Measurements from ENCODE around the gene FUT2. TPM values are rescaled to one million over a fixed set of nuclear protein-coding genes. Genes with fewer than 3 reads are reported as not detected.

The FUT2 gene
- total RNA-seq, 1 experiment from 2014 or later, result 12.5 TPM

DNA sequence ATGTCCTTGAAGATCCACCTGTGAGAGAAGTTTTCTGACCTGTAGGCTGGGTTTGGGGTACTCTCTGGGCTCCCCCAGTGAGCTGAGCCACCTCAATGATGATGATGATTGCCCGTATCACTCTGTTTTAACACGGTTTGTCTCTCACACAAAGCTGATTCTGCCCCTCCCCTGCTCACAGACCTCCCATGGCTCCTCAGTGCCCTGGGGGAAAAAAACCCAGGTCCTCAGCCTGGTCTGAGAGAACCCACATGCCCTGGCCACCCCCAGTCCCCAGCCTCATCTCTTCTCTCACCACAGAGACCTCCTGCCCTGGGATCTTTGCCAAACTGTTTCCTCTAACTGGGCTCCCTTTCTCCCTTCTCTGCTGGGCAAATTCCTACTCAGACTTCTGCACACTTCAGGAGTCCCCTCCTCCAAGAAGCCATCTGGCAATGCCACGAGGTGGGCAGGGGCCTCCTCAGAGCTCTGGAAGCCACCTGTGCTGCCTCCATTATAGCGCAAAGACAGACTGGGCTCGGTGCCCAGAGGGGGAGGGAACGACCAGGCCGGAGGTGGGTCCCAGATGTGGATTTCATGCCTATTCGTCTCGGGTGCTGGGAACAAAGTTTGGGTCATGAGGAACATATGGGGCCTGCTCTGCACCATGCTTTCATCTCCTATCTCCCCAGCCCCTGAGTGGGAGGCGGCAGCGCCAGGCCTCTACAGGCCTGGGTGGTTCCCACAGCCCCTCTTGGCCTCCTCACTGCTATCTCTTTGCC lies 41.3 kb upstream of the FUT2 start:
- Histone ChIP-seq H3K9me2 (ENCODE audit: insufficient read depth) (no peaks in the 10 kb centered on the region), H3K4me2 (ENCODE audit: low read length) (no peak overlapping the region), H3K4me3 (replicated peaks in 1 of 2; ENCODE audit: low read depth in 1 of 2, low read length in 2 of 2) (no peak overlapping the region), H3K9me3 (ENCODE audit: control insufficient read depth in 1 of 2, insufficient read depth in 1 of 2, low read depth in 1 of 2, low read length in 2 of 2) (no peaks in the 10 kb centered on the region), H2AFZ (ENCODE audit: low read depth, low read length, poor library complexity, severe bottlenecking) (no peak overlapping the region), H3K27me3 (ENCODE audit: insufficient read depth, low read length) (no peaks in the 10 kb centered on the region), H4K20me1 (ENCODE audit: insufficient read depth) (no peaks in the 10 kb centered on the region), H3K9ac (ENCODE audit: low read length) (no peak overlapping the region), H3K27ac (ENCODE audit: low read depth, low read length) (no peak overlapping the region), H3K4me1 (ENCODE audit: control insufficient read depth in 1 of 2, insufficient read depth in 2 of 2, low read length in 2 of 2) (peaks cover 9 to 43% of the 10 kb centered on the region in 2 experiments), H3K79me2 (ENCODE audit: insufficient read depth, low read length) (no peaks in the 10 kb centered on the region), H3K36me3 (ENCODE audit: control insufficient read depth in 1 of 2, insufficient read depth in 2 of 2, low read length in 2 of 2) (no peaks in the 10 kb centered on the region)
- RAD21 ChIA-PET (ENCODE audit: low non-redundant PET in 1 of 2, low total read pairs in 2 of 2, uncharacterized antibody in 2 of 2, unreplicated experiment in 2 of 2), result no interaction called here
- intact Hi-C loops (cut with micrococcal nuclease), result no loop called here
- POLR2A ChIA-PET, result interaction anchor here (0.7 kb wide), 1 partner anchor 35 kb away, joined by 5 read pairs; the partner anchor contains the start of genes RPL18 and SPHK2
- no TSS peak for BruUV-seq (replicated peaks)
- DNase-seq (ENCODE audit: low read depth, low spot score), result no peak
- TF ChIP-seq POLR2AphosphoS5 (IDR thresholded peaks at IDR 0.05; ENCODE audit: low read depth, low read length) (no peak), JUND (IDR thresholded peaks at IDR 0.05) (no peak), RAD21 (IDR thresholded peaks at IDR 0.05; ENCODE audit: low read depth) (no peak), TCF7L2 (IDR thresholded peaks at IDR 0.05; ENCODE audit: borderline replicate concordance, extremely low read depth, insufficient read depth, insufficient read length) (no peak), ELF1 (IDR thresholded peaks at IDR 0.05; ENCODE audit: borderline replicate concordance, low read depth) (no peak), SP1 (IDR thresholded peaks at IDR 0.05; ENCODE audit: low read depth) (no peak), POLR2A (IDR thresholded peaks at IDR 0.05; ENCODE audit: borderline replicate concordance, extremely low read depth, insufficient read depth, insufficient read length) (no peak), ZFX (IDR thresholded peaks at IDR 0.05) (no peak), CEBPB (IDR thresholded peaks at IDR 0.05; ENCODE audit: low read depth) (no peak), CBX3 (IDR thresholded peaks at IDR 0.05; ENCODE audit: low read depth) (no peak), SIN3A (IDR thresholded peaks at IDR 0.05; ENCODE audit: low read depth) (no peak), EZH2phosphoT487 (IDR thresholded peaks at IDR 0.05; ENCODE audit: borderline replicate concordance) (no peak)
- TF ChIP-seq, protein P1, sequence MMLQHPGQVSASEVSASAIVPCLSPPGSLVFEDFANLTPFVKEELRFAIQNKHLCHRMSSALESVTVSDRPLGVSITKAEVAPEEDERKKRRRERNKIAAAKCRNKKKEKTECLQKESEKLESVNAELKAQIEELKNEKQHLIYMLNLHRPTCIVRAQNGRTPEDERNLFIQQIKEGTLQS (IDR thresholded peaks at IDR 0.05), result no peak
- TF ChIP-seq, protein P2, sequence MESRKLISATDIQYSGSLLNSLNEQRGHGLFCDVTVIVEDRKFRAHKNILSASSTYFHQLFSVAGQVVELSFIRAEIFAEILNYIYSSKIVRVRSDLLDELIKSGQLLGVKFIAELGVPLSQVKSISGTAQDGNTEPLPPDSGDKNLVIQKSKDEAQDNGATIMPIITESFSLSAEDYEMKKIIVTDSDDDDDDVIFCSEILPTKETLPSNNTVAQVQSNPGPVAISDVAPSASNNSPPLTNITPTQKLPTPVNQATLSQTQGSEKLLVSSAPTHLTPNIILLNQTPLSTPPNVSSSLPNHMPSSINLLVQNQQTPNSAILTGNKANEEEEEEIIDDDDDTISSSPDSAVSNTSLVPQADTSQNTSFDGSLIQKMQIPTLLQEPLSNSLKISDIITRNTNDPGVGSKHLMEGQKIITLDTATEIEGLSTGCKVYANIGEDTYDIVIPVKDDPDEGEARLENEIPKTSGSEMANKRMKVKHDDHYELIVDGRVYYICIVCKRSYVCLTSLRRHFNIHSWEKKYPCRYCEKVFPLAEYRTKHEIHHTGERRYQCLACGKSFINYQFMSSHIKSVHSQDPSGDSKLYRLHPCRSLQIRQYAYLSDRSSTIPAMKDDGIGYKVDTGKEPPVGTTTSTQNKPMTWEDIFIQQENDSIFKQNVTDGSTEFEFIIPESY (IDR thresholded peaks at IDR 0.05; ENCODE audit: extremely low read depth, insufficient replicate concordance, low read length), result no peak
- TF ChIP-seq, protein P3, sequence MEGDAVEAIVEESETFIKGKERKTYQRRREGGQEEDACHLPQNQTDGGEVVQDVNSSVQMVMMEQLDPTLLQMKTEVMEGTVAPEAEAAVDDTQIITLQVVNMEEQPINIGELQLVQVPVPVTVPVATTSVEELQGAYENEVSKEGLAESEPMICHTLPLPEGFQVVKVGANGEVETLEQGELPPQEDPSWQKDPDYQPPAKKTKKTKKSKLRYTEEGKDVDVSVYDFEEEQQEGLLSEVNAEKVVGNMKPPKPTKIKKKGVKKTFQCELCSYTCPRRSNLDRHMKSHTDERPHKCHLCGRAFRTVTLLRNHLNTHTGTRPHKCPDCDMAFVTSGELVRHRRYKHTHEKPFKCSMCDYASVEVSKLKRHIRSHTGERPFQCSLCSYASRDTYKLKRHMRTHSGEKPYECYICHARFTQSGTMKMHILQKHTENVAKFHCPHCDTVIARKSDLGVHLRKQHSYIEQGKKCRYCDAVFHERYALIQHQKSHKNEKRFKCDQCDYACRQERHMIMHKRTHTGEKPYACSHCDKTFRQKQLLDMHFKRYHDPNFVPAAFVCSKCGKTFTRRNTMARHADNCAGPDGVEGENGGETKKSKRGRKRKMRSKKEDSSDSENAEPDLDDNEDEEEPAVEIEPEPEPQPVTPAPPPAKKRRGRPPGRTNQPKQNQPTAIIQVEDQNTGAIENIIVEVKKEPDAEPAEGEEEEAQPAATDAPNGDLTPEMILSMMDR (IDR thresholded peaks at IDR 0.05 in 2 of 3, conservative IDR thresholded peaks at IDR 0.05 in 1 of 3; ENCODE audit: borderline replicate concordance in 1 of 3, insufficient read depth in 1 of 3, low read depth in 2 of 3, low read length in 2 of 3), result no peak
- no peak for ATAC-seq
- CTCF ChIA-PET, result no interaction called here

All from HCT116 (cell line).